Upper lobe of left lung (tissue), 4 donors: ENCODE data around the gene MAP3K14.

Experiments
- CTCF ChIP-seq, 6 experiments: fragments of 450-650 bp in 4 of 6; fragments of 200-600 bp in 2 of 6; sonication (generic) in 2 of 6; IDR thresholded peaks; one replicate each; pipeline ENCODE4 v1.5.1; 2016 to 2019; ENCODE audit warnings: antibody characterized with exemption in 6 of 6
- EP300 ChIP-seq, 4 donors: sonication (generic); formaldehyde crosslinking; IDR thresholded peaks; one replicate each; pipeline ENCODE4 v1.5.1; 2017; ENCODE audit warnings: antibody characterized with exemption in 4 of 4, control low read depth in 2 of 4

- TF ChIP-seq CTCF (IDR thresholded peaks at IDR 0.05) (no peak), EP300 (IDR thresholded peaks at IDR 0.05) (no peak)
These were observed 2.5 kb upstream of the MAP3K14 start for GRCh38 chr17:45319239-45319703.
